Measurements from ENCODE around the gene INTU.

DNA sequence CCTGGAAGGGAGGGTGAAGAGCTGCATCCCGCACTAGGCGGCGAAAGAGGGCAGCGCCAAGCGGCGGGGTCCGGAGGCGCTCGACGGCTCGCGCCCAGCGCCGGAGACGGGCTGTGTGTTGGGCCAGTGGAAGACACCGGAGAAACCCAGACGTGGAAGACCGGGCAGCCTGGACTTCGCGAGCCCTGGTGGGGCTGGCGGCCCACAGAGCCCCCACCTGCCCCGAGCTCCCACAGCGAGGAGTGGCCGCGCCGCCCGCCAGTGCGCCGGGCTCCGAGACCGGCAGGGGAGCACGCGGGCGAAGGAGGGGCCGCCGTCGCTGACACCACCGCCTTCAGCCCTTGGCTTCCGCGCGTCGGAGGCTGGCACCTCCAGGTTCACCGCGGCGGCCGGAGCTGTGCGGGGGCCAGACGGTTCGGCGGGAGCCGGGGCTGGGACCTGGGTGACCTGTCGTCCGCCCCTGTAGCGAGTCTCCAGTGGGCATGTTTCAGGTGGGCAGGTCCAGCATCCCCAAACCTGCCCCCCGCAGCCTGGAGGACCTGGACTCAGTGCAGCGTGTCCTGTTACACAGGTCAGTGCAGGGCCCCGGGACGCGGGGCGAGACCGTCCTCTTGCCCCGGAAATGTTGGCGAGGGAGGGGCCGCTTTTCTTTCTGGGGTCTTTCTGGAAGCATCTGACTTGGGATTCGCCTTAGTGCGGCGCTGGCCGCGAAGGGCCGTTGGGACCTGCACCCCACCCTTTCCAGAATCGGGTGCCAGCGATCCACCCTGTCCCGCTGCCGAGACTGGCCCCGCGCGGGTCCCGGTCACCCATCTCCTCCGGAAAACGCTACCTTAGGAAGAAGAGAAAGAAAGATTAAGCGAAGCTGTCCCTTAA is 9.6 kb upstream of the INTU start:
- TF ChIP-seq POLR2AphosphoS5 (IDR thresholded peaks at IDR 0.05): peak in 1 of 3 donors; percentile 8
- TF ChIP-seq, protein P1, sequence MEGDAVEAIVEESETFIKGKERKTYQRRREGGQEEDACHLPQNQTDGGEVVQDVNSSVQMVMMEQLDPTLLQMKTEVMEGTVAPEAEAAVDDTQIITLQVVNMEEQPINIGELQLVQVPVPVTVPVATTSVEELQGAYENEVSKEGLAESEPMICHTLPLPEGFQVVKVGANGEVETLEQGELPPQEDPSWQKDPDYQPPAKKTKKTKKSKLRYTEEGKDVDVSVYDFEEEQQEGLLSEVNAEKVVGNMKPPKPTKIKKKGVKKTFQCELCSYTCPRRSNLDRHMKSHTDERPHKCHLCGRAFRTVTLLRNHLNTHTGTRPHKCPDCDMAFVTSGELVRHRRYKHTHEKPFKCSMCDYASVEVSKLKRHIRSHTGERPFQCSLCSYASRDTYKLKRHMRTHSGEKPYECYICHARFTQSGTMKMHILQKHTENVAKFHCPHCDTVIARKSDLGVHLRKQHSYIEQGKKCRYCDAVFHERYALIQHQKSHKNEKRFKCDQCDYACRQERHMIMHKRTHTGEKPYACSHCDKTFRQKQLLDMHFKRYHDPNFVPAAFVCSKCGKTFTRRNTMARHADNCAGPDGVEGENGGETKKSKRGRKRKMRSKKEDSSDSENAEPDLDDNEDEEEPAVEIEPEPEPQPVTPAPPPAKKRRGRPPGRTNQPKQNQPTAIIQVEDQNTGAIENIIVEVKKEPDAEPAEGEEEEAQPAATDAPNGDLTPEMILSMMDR (IDR thresholded peaks at IDR 0.05 in 8 of 11, conservative IDR thresholded peaks at IDR 0.05 in 3 of 11): peak in 2 of 11 experiments; percentile 6 to 19

Measured in spleen (tissue), 7 donors.